Activated CD8-positive, alpha-beta memory T cell treated with anti-CD3 and anti-CD28 coated beads, Interleukin-2, amount 10 ng/mL, durations not matched to agents 7 days and 5 days (primary cell): ENCODE results near the gene CDK5R1. TPM values are rescaled to one million over a fixed set of nuclear protein-coding genes. Genes with fewer than 3 reads are reported as not detected.

ENCODE experiments used
- ATAC-seq: fragments of 150-1000 bp; cut with Tn5 transposase; one replicate; pipeline ENCODE4 v1.10.0; 2021; ENCODE audit warnings: moderate library complexity
- CTCF ChIA-PET: fragments of 350-600 bp; sonication (Branson Sonifier 250); formaldehyde crosslinking; loops from one replicate; lab custom pipeline; 2021; ENCODE audit warnings: antibody characterized with exemption; lab: Charles Lee
- DNase-seq: peaks from one replicate; pipeline ENCODE4 v3.0.0-alpha.2; 2020
- H3K27ac Mint-ChIP-seq: one replicate; pipeline ENCODE4 v1.8.0; 2021; ENCODE audit warnings: mild to moderate bottlenecking, mixed read lengths
- H3K27me3 Mint-ChIP-seq: one replicate; pipeline ENCODE4 v1.8.0; 2021; ENCODE audit warnings: mixed read lengths
- H3K36me3 Mint-ChIP-seq: one replicate; pipeline ENCODE4 v1.8.0; 2021; ENCODE audit warnings: mild to moderate bottlenecking, mixed read lengths
- H3K4me1 Mint-ChIP-seq: one replicate; pipeline ENCODE4 v1.8.0; 2021; ENCODE audit warnings: mixed read lengths
- H3K4me3 Mint-ChIP-seq: one replicate; pipeline ENCODE4 v1.8.0; 2021; ENCODE audit warnings: mild to moderate bottlenecking, moderate library complexity, mixed read lengths
- H3K9me3 Mint-ChIP-seq: one replicate; pipeline ENCODE4 v1.8.0; 2022; ENCODE audit warnings: low read depth, mixed read lengths
- total RNA-seq, 2 experiments: library from RNA; stranded (reverse); gene quantifications; one replicate each; pipeline ENCODE4 v1.2.3, GENCODE V29; 2021

The CDK5R1 gene
- total RNA-seq, 2 experiments from 2014 or later, result 3.3 to 3.5 TPM

DNA sequence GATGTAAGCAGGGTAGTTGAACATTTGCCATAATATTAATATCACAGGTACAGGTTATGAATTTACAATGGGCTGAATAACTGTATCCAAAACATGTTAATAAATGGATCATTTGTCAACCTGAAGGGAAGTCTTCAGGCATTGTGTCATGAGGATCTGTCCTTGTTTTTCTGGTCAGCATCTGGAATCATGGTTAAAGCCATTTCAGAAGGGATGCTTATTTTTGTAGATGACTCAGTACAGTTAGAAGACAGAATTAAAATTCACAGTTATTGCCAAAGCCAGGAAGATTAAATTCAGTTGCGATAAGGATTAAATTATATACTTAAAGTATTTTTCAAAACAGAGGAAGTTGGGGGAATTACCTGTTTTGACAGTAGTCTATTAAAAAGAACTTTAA, 34.5 kb upstream of the CDK5R1 start:
- H3K27ac Mint-ChIP-seq, result no peak overlapping the region
- no peak for ATAC-seq

DNA sequence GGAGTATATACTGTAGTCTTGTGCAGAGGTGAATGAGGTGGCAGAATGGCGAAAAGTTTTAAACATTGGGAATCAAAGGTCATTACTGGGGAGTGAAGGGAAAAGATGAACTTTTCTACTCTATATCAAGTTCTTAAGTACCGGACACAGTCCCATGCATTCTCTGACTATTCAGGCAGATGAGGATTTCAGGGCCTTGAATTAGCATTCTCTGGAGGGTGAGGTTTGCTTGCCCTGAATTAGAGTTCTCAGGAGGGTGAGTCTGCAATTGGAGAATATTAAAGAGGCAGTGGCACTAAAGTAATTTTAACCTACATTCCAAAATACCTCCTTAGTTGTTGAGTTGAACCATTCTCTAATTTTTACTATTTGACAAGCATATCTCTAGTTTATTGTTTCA, 33.4 kb upstream of the CDK5R1 start:
- CTCF ChIA-PET, result interaction anchor here (1.2 to 2.6 kb wide), 2 partner anchors 8 to 9 kb away, joined by 5 to 18 read pairs; partner anchors contain the start of gene PSMD11
- peaks cover 62% of the 10 kb centered on the region for H3K36me3 Mint-ChIP-seq

More for the DNA sequence above, 34.5 kb upstream of the CDK5R1 start:
- DNase-seq, result no peak
- no peak overlapping the region for H3K4me3 Mint-ChIP-seq
- peaks cover 19% of the 10 kb centered on the region for H3K4me1 Mint-ChIP-seq
- H3K27me3 Mint-ChIP-seq, result no peaks in the 10 kb centered on the region
- H3K9me3 Mint-ChIP-seq, result no peaks in the 10 kb centered on the region
- CTCF ChIA-PET, result interaction anchor here (1.0 to 2.6 kb wide), 3 partner anchors 8 to 11 kb away, joined by 3 to 18 read pairs (median 5); partner anchors contain the start of gene PSMD11
- H3K36me3 Mint-ChIP-seq, result peaks cover 56% of the 10 kb centered on the region

DNA sequence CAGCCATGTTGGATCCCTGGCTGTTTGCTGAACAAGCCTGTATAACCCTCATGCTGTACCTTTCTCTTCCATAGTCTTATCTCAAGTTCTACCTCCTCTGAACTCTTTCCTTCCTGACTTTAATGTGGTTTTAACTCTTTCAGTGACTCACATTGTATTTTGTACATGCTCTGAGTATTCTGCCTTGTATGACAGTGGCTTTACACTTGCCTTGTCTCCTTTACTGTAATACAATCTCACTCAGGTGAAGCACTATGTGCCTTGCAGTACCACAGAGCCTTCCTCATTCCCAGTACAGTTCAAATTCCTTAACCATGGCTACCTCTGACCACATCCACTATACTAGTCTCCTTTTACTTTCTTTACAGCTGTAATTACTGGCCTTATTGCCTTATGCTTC, 28.4 kb upstream of the CDK5R1 start:
- H3K36me3 Mint-ChIP-seq, result peaks cover 56% of the 10 kb centered on the region
- DNase-seq (no peak), ATAC-seq (peak; percentile 48)
- no peaks in the 10 kb centered on the region for H3K9me3 Mint-ChIP-seq
- H3K4me1 Mint-ChIP-seq, result peaks cover 34% of the 10 kb centered on the region
- no peak overlapping the region for H3K4me3 Mint-ChIP-seq
- CTCF ChIA-PET, result interaction anchor here (1.0 to 1.3 kb wide), 2 partner anchors 201 to 205 kb away, joined by 3 to 4 read pairs; no protein-coding TSS in a partner anchor
- H3K27ac Mint-ChIP-seq, result peak overlapping the region; percentile 34
- no peaks in the 10 kb centered on the region for H3K27me3 Mint-ChIP-seq

More for the DNA sequence above, 33.4 kb upstream of the CDK5R1 start:
- ATAC-seq (no peak), DNase-seq (no peak)
- peaks cover 26% of the 10 kb centered on the region for H3K4me1 Mint-ChIP-seq
- H3K4me3 Mint-ChIP-seq, result no peak overlapping the region
- no peaks in the 10 kb centered on the region for H3K9me3 Mint-ChIP-seq
- H3K27ac Mint-ChIP-seq, result peak overlapping the region; percentile 14
- no peaks in the 10 kb centered on the region for H3K27me3 Mint-ChIP-seq

DNA sequence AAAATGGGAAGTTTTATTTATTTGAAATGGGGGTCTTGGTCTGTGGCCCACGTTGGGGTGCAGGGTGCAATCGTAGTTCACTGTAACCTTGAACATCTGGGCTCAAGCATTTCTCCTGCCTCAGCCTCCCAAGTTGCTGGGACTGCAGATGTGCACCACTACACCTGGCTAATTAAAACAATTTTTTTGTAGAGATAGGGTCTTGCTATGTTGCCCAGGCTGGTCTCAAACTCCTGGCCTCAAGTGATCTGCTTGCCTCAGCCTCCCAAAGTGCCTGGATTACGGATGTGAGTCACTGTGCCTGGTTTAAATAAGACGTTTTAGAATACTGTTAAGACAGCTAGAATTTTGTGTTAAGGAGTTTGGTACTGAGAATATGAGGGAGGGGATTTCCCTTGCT, 26.7 kb upstream of the CDK5R1 start:
- no peaks in the 10 kb centered on the region for H3K9me3 Mint-ChIP-seq
- H3K4me3 Mint-ChIP-seq, result no peak overlapping the region
- H3K27ac Mint-ChIP-seq, result no peak overlapping the region
- H3K36me3 Mint-ChIP-seq, result peaks cover 52% of the 10 kb centered on the region
- DNase-seq (no peak), ATAC-seq (no peak)
- peaks cover 34% of the 10 kb centered on the region for H3K4me1 Mint-ChIP-seq
- CTCF ChIA-PET, result interaction anchor here (1.0 to 3.2 kb wide), 3 partner anchors 11 to 297 kb away, joined by 3 to 24 read pairs (median 4); partner anchors contain the start of gene PSMD11
- no peaks in the 10 kb centered on the region for H3K27me3 Mint-ChIP-seq

DNA sequence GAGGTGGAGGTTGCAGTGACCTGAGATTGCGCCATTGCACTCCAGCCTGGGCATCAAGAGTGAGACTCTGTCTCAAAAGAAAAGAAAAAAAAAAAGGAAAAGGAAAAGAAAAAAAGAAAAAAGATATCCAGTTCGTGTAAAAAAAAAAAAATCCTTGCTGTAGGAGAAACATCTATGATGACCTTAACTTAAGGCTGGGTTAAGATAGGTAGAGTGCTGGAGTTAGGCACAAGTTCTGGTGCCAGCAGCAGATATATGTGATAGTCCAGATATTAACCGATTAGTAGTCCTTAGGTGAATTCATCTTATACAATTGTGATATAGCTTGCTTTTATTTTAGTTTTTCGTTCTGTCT, 25.3 kb upstream of the CDK5R1 start:
- CTCF ChIA-PET, result interaction anchor here (0.7 to 4.4 kb wide), 35 partner anchors 9 to 448 kb away, joined by 3 to 67 read pairs (median 5); partner anchors contain the start of genes CDK5R1, MYO1D and PSMD11
- Mint-ChIP-seq H3K4me3 (no peak overlapping the region), H3K27me3 (no peaks in the 10 kb centered on the region), H3K4me1 (peaks cover 33% of the 10 kb centered on the region), H3K36me3 (peaks cover 51% of the 10 kb centered on the region), H3K9me3 (no peaks in the 10 kb centered on the region), H3K27ac (peak overlapping the region; percentile 66)
- ATAC-seq (peak; percentile 53), DNase-seq (no peak)

DNA sequence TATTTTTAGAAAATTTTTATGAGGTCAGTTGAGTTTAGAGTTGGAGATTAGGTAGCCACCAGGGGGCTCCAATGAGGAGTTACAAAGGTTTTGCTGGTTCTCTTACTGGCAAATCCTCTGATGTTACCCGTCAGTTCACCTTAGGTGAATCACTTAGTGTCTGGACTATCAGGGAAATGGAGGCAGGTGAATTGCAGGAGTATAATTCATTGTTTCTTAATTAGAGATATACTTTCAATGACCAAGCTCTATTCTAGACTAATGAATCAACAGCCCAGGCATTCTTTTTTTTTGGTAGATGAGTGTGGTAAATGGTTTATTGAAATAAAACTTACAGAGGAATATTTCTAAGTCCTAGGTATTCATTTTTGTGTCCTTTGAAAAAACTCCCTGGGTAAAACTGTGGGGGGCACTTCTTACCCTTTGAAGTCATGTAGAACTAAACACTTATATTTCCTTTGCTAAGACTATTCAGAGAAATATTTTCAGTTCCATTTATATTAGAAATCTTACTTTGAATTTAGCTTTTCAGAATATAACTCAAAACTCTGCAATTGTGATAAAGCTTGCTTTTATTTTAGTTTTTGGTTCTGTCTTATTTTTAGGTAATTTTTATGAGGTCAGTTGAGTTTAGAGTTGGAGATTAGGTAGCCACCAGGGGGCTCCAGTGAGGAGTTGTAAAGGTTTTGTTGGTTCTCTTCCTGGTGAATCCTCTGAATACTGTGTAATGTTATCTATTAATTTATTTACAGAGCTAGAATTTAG, 24.8 kb upstream of the CDK5R1 start:
- peak overlapping the region; percentile 66 for H3K27ac Mint-ChIP-seq

DNA sequence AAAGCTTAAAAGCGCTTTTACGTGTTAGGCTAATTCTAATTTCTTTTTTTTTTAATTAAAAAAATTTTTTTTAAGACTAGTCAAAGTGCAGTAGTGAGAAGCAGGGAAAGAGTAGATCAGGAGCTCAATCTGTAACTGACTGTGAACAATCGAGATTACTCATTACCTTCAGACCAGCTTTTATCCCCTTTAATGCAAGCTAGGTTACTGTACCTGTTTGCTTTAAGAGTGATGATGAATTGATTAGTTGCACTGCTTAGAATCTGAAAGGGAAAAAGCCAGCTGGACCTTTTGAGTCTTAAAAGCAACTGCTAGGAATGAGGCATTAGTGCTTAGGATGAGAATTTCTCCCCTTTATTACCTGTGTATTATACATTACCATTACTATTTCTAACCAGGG, 23.5 kb upstream of the CDK5R1 start:
- CTCF ChIA-PET, result interaction anchor here (0.6 to 4.4 kb wide), 29 partner anchors 8 to 413 kb away, joined by 3 to 67 read pairs (median 4); partner anchors contain the start of genes CDK5R1 and PSMD11
- ATAC-seq, result no peak

More for the DNA sequence above, 24.8 kb upstream of the CDK5R1 start:
- CTCF ChIA-PET, result interaction anchor here (0.7 to 4.4 kb wide), 54 partner anchors 8 to 474 kb away, joined by 3 to 67 read pairs (median 4); partner anchors contain the start of genes CDK5R1, MYO1D and PSMD11
- Mint-ChIP-seq H3K9me3 (no peaks in the 10 kb centered on the region), H3K4me1 (peaks cover 31% of the 10 kb centered on the region), H3K27me3 (no peaks in the 10 kb centered on the region), H3K36me3 (peaks cover 53% of the 10 kb centered on the region), H3K4me3 (no peak overlapping the region)
- peak; percentile 75 for ATAC-seq
- DNase-seq, result peak; percentile 78

DNA sequence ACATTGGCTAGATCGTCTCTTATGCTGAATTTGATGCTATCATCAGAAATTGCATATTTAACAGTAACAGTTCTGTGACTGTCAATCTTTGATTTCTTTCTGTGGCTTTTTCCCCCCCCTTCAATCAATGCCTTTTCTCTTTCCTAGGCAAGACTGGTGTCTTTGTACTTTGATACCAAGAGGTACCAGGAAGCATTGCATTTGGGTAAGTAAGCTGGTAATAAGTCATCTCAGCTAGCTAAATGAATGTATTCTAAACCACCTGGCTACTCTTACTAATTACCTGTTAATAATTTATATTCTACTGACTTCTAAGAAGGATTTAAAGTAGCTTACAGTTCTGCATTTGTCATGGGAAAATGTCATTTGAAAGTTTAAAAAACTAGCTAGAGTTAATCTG, 22.4 kb upstream of the CDK5R1 start:
- Mint-ChIP-seq H3K4me3 (no peak overlapping the region), H3K9me3 (no peaks in the 10 kb centered on the region), H3K27me3 (no peaks in the 10 kb centered on the region), H3K27ac (no peak overlapping the region), H3K36me3 (peaks cover 50% of the 10 kb centered on the region), H3K4me1 (peaks cover 13% of the 10 kb centered on the region)
- no peak for DNase-seq
- no peak for ATAC-seq
- CTCF ChIA-PET, result interaction anchor here (1.0 to 4.4 kb wide), 7 partner anchors 18 to 211 kb away, joined by 3 to 67 read pairs (median 10); partner anchors contain the start of gene PSMD11

More for the DNA sequence above, 23.5 kb upstream of the CDK5R1 start:
- H3K9me3 Mint-ChIP-seq, result no peaks in the 10 kb centered on the region
- no peaks in the 10 kb centered on the region for H3K27me3 Mint-ChIP-seq
- no peak overlapping the region for H3K4me3 Mint-ChIP-seq
- H3K4me1 Mint-ChIP-seq, result peaks cover 20% of the 10 kb centered on the region
- H3K36me3 Mint-ChIP-seq, result peaks cover 51% of the 10 kb centered on the region
- no peak for DNase-seq
- H3K27ac Mint-ChIP-seq, result no peak overlapping the region

DNA sequence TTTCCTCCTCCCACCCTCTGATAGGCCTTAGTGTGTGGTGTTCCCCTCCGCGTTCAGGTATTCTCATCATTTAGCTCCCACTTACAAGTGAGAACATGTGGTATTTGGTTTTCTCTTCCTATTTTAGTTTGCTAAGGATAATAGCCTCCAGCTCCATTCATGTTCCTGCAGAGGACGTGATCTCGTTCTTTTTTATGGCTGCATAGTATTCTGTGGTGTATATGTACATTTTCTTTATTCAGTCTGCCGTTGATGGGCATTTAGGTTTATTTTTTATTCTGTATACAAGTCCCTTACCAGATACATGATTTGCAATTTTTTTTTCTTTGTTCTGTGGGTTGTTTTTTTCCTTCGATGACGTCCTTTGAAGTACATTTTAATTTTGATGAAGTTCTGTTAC, 18.8 kb upstream of the CDK5R1 start:
- DNase-seq (no peak), ATAC-seq (no peak)
- peaks cover 52% of the 10 kb centered on the region for H3K36me3 Mint-ChIP-seq
- H3K9me3 Mint-ChIP-seq, result no peaks in the 10 kb centered on the region
- no peaks in the 10 kb centered on the region for H3K4me1 Mint-ChIP-seq
- no peak overlapping the region for H3K27ac Mint-ChIP-seq
- H3K4me3 Mint-ChIP-seq, result no peak overlapping the region
- H3K27me3 Mint-ChIP-seq, result no peaks in the 10 kb centered on the region
- CTCF ChIA-PET, result no interaction called here

DNA sequence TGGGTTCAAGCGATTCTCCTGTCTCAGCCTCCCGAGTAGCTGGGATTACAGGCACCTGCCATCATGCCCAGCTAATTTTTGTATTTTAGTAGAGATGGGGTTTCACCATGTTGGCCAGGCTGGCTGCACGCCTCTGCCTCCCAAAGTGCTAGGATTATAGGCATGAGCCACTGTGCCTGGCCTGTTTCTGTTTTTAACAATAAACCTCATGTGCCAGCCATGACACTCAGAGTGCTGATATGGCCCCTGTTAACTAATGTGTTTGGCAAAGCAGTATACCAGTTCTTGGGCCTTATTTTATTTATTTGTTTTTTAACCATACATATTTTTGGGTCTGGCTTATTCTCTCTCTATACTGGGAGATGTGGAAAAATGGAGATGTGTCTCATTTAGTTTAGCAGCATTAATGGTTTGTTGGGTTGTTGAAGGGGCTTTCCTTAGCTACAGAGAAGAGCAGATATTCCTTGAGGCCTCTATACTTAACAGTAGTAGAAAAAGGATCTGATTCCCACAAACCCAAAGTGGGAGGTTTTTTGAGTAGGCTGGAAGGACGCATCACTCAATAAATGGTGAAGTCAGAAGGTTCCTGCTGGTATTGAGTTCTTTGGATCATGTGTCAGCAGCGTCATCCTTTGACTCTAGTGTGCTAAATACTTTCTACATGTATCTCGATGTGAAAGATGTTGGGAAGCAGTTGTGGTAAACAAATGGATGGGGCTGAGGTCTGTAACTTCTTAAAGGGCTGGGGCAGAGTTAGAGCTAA, 16.2 kb upstream of the CDK5R1 start:
- ATAC-seq (no peak), DNase-seq (no peak)
- Mint-ChIP-seq H3K36me3 (peaks cover 65% of the 10 kb centered on the region), H3K4me1 (no peaks in the 10 kb centered on the region), H3K4me3 (no peak overlapping the region), H3K27ac (no peak overlapping the region), H3K27me3 (no peaks in the 10 kb centered on the region), H3K9me3 (no peaks in the 10 kb centered on the region)
- CTCF ChIA-PET, result interaction anchor here (0.8 to 3.5 kb wide), 7 partner anchors 7 to 27 kb away, joined by 3 to 24 read pairs (median 4); partner anchors contain the start of gene CDK5R1

DNA sequence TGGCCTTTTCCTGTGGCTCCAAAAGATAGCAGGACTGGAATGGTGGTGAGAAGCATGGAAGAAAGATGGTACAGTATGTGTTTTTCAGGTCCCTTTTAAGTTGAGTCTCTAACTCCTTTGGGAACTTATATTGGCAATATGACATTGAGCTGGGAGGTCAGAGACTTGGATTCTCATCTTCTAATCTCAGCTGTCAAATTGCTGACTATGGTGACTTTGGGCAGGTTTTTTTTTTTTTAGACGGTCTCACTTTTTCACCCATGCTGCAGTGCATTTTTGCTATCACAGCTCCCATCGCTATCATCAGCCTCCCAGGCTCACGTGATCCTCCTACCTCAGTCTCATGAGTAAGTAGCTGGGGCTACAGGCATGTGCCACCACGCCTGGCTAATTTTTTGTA, 15.1 kb upstream of the CDK5R1 start:
- H3K36me3 Mint-ChIP-seq, result peaks cover 64% of the 10 kb centered on the region
- no peak for ATAC-seq
- no peak overlapping the region for H3K4me3 Mint-ChIP-seq
- H3K9me3 Mint-ChIP-seq, result no peaks in the 10 kb centered on the region
- peak overlapping the region; percentile 15 for H3K27ac Mint-ChIP-seq
- DNase-seq, result no peak
- no peaks in the 10 kb centered on the region for H3K27me3 Mint-ChIP-seq
- CTCF ChIA-PET, result interaction anchor here (1.0 to 3.5 kb wide), 6 partner anchors 8 to 187 kb away, joined by 3 to 24 read pairs (median 4); no protein-coding TSS in a partner anchor
- H3K4me1 Mint-ChIP-seq, result no peaks in the 10 kb centered on the region

DNA sequence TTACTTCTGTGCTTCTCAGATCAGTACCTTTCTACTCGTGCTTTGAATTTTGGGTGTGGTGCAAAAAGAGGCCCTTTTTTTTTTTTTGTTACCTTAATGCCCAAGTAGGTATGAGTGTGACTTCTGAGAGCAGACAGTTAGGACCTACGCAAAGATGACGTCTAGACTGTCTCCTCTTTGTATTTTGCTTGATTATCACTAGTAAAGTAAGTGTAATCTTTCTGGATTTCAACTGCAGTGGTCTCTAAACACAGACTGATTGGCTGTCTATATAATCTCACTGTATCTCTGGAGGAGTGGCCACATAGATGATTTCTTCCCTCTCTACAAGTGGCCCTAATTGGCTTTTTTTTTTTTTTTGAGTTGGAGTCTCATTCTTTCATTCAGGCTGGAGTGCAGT, 11.5 kb upstream of the CDK5R1 start:
- Mint-ChIP-seq H3K27me3 (no peaks in the 10 kb centered on the region), H3K4me1 (no peaks in the 10 kb centered on the region), H3K9me3 (no peaks in the 10 kb centered on the region), H3K4me3 (no peak overlapping the region), H3K36me3 (peaks cover 65% of the 10 kb centered on the region), H3K27ac (no peak overlapping the region)
- ATAC-seq, result no peak
- DNase-seq, result no peak
- CTCF ChIA-PET, result interaction anchor here (1.3 kb wide), 1 partner anchor 13 kb away, joined by 10 read pairs; no protein-coding TSS in a partner anchor

DNA sequence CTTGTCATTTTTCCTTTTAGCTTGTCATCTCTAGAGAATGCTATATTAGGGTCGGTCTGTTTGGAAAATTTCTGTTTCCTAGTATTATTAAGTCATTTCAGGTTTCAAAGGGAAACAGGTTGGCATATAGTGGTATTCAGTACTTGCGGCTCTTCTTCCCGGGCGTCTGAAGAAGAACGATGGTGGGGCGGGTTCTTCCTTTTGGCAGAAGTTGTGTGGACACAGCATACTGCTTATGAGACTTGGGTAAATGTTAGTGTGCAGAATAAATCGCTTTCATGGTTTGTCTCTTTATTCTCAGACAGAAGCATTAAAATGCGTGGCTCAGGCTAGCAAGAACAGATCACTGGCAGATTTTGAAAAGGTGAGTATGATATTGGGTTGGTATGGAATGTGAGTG, 9.6 kb upstream of the CDK5R1 start:
- H3K27ac Mint-ChIP-seq, result no peak overlapping the region
- CTCF ChIA-PET, result no interaction called here
- peaks cover 59% of the 10 kb centered on the region for H3K36me3 Mint-ChIP-seq
- no peaks in the 10 kb centered on the region for H3K4me1 Mint-ChIP-seq
- H3K27me3 Mint-ChIP-seq, result no peaks in the 10 kb centered on the region
- H3K9me3 Mint-ChIP-seq, result no peaks in the 10 kb centered on the region
- DNase-seq, result no peak
- no peak for ATAC-seq
- no peak overlapping the region for H3K4me3 Mint-ChIP-seq
